Mucosa of gallbladder (tissue), 1 donor: ENCODE measurements around the gene STX1B. TPM values are rescaled to one million over a fixed set of nuclear protein-coding genes. Genes with fewer than 3 reads are reported as not detected.
A peak's percentile ranks its signal among the peaks of the same experiment; 100 is the strongest.
"Not testable (repeated sequence)": the region's sequence is repeated elsewhere in the genome, so short reads cannot be mapped to it uniquely, and the experiment has no call there.

ENCODE experiments used
- DNase-seq: peaks from one replicate; pipeline ENCODE4 v3.0.0-alpha.2; 2020; ENCODE audit warnings: low spot score
- total RNA-seq: library from RNA; stranded (reverse); gene quantifications from one replicate; pipeline ENCODE4 v1.2.1, GENCODE V29; 2021
- donor health status: DM: no; HTN: no; CAD: no.

The STX1B gene
- total RNA-seq, result 0.58 TPM

DNA sequence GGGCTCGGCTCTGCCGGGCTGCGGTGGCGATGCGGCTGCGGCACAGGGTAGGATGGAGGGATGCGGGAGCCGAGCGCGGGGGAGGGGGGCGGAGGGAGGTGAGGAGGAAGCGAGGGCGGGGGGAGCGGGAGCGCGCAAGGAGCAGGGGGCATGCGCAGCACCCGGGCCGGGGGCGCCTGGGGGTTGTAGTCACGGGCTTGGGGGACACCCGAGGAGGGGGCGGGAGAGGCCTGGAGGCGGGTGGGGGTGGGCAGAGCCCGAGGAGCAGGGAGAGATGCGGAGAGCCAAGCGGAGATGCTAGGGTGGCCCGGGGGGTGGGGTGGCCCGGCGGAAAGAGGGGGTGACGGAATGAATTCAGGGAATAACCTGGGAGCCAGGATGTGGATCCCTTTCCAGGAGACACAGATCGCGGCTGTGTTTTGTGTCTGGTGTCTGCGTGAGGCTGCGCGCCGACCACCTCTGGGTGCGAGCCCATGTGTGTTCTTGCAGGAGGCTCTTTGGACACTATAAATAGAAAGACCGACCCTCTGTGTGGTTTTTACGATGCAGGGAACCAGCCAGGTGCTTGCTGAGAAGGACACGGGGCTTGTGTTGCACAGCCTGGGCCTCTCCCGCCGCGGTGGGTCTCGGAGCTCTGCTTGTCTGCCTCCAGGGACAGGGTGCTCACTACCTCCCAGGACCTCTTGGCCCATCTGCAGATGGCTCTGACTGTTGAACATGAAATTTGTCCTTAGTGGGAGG lies at the start of gene STX1B:
STX1B (minus strand) TSS at position 54 of the 741 bp plus-strand sequence. CDS start 242 bp downstream, outside the sequence.
- no peak for DNase-seq

DNA sequence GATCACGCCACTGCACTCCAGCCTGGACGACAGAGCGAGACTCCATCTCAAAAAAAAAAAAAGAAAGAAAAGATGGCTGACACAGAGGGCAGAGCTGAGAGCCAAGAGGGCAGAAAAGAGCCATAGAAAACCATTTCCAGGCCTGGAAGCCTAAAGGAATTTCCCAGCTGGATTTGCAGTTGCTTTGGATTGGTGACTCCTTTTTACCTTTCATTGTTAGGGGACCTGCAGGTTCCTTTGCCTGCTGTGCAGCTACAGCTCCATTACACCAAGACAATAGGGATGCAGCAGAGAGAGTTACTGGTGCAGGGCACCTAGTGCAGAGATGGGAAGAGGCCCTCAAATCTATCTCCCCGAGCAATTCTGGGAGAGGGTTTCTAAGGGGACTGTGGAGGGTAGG lies 45.2 kb upstream of the STX1B start:
- no peak for DNase-seq

DNA sequence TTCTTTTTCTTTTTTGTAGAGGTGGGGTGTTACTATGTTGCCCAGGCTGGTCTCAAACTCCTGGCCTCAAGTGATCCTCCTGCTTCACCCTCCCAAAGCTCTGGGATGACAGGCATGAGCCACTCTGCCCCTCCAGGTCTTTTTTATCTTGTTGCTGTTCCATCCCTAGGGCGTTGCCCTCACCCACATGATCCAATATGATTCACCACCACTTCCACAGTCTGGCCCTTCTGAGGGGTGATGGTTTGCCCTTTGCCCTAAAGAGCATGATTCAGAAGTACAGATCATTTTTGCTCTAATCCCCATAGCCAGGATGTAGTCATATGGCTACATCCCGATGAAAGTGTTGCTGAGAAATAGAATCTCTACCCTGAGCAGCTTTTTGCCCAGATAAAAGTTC lies 41.7 kb upstream of the STX1B start:
- no peak for DNase-seq

DNA sequence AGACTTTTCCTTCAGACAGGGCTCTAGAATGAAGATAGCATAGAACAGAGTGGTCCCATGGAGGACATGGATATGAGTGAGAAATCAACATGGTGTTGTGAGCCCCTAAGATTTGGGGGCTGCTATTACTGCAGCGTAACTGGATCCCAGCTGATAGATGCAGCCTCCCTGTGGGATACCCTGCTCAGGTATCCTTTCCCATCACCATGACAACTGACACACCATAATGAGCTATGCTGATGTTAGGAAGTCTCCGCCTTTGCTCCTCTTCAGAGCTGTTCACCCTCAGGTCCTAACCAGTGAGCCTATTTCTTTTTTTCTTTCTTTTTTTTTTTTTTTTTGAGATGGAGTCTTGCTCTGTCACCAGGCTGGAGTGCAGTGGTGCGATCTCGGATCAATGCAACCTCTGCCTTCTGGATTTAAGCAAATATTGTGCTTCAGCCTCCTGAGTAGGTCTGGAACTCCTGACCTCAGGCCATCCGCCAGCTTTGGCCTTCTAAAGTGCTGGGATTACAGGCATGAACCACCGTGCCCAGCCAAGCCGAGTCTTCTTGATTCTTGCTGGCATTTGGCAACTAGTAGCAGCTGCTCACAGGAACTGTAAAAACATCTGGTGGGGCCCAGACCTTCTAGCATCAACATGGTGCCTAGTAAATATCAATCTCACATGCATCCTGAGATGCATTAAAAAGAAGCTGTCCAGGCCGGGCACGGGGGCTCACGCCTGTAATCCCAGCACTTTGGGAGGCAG lies 40.0 kb upstream of the STX1B start:
- no peak for DNase-seq

DNA sequence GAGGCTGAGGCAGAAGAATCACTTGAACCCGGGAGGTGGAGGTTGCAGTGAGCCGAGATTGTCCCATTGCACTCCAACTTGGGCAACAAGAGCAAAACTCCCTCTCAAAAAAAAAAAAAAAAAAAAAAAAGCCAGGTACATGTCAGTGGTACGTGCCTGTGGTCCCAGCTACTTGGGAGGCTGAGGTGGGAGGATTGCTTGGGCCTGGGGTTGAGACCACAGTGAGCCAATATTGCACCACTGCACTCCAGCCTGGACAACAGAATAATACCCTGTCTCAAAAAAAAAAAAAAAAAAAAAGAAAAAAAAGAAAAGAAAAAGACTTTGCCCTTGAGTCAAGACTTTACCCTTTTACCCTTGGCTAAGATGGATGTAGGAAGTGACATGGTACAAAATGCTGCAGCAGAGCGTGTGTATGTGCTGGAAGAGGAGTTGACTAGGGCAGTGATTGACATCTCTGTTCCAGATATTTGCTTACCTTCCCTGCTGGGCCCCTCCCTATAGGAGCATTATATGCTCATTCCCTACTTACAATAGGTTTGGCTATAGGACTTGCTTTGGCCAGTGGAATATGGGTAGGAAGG lies 33.6 kb upstream of the STX1B start:
- no peak for DNase-seq

DNA sequence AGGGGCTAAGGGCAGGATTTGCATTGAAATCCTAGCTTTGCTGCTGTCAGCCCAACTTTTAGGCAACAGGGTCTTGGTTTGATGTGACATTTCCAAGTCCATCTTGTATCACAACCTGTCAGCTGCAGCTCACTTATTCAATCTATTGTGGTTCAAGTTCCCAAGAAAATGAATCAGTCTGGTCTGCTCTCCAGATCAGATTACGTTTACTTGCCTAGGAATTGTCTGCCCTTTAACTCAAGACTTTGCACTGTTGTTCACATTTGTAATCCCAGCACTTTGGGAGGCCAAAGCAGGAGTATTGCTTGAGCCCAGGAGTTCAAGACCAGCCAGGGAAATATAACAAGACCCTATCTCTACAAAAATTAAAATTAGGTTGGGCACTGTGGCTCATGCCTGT lies 32.9 kb upstream of the STX1B start:
- DNase-seq, result no peak

DNA sequence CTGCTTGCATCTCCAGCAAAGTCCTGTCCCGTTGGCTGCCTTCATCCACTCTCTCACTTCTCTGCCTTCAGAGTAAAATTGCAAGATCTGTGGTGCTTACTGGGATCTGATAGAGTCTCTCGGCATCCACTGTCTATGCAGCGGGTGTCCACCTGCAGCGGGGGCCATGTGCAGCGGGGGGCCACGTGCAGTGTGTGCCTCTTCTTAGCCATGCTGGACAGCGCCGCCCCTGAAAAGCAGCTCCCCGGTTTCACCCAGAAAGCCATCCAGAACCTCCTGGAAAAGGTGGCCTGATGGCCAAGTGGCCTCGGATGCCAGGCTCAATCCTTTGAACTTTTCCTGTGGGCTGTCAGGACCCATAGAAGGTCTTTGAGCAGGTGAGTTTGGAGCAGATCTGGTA lies 32.4 kb upstream of the STX1B start:
- DNase-seq, result no peak

DNA sequence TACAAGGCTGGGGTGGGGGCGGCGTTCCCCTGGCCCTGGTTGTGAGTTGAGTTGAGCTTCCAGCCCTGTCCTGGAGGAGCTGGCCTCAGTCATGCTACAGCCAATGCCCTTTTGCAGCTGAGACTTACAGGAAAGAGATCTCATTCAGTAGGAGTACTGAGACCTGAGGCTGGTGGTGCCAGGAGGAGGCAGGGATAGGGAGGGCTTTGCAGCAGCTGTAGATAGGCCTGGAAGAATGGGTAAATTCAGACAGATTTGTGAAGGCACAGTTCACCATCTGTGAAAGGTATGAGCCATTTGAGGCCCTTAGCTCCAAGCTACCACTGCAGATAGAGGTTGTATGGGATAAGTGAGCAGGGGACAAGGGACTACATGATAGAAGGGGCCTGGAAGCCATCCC lies 28.6 kb upstream of the STX1B start:
- no peak for DNase-seq

DNA sequence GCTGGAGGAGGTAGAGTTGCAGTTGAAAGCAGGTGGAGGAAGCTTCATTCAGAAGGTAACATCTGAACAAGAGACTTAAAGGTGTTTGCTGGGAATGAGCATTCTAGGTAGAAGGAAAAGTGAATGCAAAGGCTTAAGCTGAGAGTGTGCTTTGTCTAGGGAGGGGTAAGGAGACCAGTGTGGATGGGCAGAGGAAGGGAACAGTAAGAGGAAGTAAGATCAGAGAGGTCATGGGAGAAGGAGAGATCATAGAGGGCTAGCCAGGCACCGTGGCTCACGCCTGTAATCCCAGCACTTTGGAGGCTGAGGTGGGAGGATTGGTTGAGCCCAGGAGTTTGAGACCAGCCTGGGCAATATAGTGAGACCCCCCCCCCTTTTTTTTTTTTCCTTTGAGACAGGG lies 26.3 kb upstream of the STX1B start:
- DNase-seq, result no peak

DNA sequence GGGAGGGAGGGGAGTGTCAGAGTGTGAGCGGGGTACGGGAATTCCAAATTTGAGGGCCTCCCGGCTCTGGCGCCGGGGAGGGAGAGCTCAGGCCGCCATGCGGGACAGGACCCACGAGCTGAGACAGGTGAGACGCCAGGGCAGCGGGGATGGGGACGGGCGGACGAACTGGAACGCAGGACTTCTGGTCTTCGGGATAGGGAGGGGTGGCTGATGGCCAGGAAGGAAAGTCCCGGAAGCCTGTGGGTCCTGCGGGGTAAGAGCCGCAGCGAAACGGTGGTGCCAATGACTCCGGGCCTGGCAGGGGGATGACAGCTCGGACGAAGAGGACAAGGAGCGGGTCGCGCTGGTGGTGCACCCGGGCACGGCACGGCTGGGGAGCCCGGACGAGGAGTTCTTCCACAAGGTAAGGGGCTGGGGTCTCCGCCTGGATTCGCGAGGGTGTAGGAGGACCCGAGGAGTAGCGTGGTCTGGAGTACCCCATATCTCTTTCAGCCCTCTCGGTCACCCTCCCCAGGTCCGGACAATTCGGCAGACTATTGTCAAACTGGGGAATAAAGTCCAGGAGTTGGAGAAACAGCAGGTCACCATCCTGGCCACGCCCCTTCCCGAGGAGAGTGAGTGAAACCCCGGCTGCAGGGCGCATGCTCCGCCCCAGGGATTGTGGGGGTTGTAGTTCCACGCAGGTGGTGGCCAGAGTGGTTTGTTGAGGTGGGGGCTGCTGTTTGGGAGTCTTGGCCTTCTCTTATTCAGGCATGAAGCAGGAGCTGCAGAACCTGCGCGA lies 23.5 kb upstream of the STX1B start:
- DNase-seq, result peak; percentile 92

DNA sequence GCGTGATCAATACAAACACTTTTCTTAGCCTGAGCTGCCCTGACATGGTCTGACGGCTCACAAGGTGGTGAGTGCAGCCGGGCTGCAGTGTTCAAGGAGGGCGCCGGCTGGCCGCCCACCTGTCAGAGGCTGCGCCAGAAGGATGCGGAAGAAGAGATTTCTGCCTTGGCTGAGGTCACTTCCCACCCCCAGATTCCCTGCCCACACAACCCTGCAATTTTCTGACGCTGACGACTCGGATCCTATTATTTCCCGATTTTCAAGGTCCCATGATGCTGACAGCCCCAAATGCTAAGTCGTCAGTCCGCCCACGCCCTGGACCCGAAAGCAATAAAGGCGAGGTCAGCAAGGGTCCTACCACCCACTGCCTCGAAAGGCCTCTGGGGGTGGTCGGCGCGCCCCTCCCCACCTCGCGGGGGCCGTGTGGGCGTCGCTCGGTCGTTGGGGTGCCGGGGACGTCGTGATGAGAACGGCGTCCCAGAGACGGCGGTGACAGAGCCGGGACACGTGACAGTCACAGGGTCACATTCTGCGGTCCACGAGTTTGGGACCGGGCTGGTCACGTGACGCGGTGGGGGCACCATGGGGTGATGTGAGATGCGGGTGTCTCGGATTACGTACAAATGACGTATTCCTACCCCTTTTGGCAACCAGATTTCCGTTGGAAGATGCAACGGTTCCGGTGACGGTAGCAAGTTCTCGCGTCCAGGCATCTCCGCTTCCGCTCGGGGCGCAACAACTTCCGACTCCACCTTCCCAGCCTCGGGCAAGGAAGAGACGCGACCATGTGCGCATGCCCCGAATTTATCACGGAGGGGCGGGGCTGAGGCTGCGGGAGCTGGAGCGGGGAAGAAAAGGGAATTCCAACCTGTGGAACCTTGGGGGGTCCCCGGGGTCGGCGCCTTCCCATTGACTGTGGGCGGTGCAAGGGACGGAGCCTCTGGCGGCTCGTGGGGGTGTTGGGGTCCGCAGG lies 22.6 kb upstream of the STX1B start, which contains the start of gene STX4:
STX4 (plus strand) TSS at position 823 of the 973 bp plus-strand sequence. CDS start 248 bp downstream, outside the sequence.
- DNase-seq, result peak; percentile 98

DNA sequence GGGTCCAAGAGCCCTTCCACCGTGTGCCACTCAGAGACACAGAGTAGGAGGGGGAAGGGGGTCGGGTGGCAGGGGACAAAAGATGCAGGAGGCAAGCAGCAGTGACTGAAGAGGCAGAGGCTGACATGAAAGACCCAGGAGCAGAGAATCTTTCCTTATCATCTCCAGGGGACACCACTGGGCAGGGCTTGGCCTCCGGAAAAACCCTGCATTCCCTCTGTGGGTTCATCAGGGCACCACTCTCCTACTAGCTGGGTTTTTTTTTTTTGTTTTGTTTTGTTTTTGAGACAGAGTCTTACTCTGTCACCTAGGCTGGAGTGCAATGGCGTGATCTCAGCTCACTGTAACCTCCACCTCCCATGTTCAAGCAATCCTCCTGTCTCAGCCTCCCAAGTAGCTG lies 20.8 kb upstream of the STX1B start:
- no peak for DNase-seq

DNA sequence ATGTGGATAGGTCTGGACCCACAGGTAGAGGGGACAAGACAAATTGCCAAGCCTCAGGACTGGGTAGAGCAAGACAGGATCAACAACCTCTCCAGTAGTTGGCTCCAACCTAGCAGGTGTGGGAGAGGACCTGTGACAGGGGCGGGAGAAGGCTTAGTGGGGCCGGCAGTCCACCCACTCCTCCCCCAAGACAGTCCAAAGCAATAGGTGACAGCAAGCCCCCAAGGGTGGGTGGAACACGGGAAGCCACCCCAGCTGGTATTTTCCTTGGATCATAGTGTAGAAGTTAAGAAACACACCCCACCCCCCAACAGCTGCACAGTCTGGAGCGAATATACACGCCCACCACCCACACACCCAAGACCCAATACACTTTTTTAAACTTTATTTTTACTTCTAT lies 18.8 kb upstream of the STX1B start:
- no peak for DNase-seq

DNA sequence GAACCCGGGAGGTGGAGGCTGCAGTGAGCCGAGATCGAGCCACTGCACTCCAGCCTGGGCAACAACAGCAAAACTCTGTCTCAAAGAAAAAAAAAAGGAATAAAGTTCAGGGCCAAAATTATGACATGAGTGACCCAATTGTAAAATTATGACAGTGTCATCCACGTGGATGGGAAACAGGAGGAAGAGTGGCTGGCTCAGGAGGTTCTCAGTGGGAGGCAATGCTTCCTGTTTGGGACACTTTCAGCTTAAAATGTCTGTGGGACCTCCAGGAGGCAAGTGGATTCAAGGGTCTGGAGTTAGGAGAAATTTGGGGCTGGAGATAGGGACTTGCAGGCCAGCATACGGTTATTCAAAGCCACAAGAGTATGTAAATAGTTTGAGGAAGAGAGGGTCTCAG lies 14.9 kb upstream of the STX1B start:
- no peak for DNase-seq

DNA sequence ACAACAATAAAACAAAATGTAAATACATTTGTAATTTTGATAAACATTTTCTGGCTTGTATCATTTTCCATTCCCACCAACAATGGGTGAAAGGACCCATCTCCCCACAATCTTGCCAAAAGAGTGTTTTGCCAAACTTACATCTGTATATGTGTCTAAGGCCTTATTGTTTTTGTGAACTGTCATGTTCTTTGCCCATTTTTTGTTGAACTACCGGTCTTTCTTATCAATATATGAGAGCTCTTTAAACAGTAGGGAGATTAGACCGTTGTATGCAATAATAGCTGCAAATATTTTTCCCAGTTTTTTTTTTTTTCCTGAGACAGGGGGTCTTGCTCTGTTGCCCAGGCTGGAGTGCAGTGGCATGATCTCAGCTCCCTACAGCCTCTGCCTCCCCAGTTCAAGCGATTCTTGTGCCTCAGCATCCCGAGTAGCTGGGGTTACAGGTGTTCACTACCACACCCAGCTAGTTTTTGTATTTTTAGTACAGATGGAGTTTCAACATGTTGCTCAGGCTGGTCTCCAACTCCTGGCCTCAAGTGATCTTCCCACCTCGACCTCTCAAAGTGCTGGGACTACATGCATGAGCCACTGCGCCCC lies 13.3 kb upstream of the STX1B start:
- no peak for DNase-seq

DNA sequence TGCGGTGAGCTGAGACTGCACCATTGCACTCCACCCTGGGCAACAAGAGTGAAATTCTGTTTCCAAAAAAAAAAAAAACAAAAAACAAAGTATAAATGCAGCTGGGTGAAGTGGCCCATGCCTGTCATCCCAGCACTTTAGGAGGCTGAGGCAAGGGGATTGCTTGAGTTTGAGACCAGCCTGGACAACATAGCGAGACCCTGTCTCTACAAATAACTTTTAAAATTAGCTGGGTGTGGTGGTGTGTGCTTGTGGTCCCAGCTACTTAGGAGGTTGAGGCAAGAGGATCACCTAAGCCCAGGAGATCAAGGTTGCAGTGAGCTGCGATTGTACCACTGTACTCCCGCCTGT lies 12.8 kb upstream of the STX1B start:
- DNase-seq, result no peak

DNA sequence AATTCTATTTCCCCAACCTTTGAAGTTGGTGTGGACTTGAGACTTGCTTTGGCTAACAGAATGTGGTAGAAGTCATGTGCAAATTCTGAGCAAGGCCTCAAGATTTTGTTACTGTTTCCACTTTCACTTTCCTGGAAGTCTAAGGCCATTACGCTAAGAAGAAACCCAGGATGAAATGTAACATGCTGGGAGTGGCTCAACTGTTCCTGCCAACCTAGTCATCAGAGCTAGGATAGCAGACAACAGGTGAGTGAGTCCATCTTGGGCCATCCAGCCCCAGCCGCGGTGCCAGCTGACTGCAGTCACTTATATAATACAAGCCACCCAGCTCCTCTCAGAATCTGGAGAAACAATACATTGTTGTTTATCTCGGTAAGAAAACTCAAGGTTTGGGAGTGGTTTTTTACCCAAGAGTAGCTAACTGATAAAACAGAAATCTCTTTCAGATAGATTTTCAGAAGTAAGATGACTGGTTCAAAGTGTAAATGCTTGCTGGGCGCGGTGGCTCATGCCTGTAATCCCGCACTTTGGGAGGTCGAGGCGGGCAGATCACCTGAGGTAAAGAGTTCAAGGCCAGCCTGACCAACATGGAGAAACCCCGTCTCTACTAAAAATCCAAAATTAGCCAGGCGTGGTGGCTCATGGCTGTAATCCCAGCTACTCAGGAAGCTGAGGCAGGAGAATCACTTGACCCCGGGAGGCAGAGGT lies 12.3 kb upstream of the STX1B start:
- no peak for DNase-seq

DNA sequence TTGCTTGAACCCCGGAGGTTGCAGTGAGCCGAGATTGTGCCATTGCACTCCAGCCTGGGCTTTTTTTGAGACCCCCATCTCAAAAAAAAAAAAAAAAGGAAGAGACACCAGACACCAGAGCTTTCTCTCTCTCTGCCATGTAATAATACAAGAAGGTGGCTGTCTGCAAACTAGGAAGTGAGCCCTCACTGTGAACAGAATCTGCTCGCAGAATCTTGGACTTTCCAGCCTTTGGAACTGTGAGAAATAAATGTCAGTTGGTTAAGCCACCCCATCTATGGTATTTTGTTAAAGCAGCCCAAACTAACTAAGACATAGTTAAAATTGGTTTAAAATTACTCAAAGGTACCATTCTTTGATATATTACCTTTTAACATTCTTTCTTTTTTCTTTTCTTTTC lies 10.1 kb upstream of the STX1B start:
- DNase-seq, result no peak

DNA sequence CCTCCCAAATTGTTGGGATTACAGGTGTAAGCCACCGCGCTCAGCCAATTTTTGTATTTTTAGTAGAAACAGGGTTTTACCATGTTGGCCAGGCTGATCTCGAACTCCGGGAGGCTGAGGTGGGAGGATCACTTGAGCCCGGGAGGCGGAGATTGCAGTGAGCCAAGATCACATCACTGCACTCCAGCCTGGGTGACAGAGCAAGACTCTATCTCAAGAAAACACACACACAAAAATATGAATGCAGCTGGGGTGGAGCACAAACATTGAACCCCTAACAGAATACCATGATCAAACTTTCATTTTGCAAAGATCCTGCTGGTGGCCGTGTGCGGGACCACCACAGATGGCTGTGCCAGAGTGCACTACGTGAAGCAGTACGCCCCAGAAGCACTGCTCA lies 7.3 kb upstream of the STX1B start:
- DNase-seq, result not testable (repeated sequence)

DNA sequence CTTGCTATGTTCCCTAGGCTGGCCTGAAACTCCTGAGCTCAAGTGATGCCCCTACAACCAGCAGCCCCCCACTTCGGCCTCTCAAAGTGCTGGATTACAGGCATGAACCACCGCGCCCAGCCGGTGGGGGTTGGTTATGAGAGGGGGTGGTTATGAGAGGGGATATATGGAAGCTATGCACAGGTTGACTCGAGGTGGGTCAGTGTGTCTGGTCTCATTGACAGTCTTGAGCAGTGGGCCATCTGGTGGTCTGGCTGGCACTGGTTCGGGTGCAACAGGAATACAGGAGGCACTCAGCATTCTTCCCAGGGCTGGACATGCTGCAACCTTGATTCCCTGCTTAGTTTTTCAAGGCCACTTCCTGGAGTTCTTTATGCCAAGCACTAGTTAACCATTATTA lies 5.6 kb upstream of the STX1B start:
- DNase-seq, result no peak
